ENCODE data around the gene TSHZ1.

- TF ChIP-seq CTCF (IDR thresholded peaks at IDR 0.05): no peak
- TF ChIP-seq POLR2A (IDR thresholded peaks at IDR 0.05; ENCODE audit: low read depth): no peak
- TF ChIP-seq EP300 (IDR thresholded peaks at IDR 0.05): no peak
Observed at GRCh38 chr18:75162467-75162866, 48.1 kb upstream of the TSHZ1 start.
